ENCODE data around the gene KCTD6.

DNA sequence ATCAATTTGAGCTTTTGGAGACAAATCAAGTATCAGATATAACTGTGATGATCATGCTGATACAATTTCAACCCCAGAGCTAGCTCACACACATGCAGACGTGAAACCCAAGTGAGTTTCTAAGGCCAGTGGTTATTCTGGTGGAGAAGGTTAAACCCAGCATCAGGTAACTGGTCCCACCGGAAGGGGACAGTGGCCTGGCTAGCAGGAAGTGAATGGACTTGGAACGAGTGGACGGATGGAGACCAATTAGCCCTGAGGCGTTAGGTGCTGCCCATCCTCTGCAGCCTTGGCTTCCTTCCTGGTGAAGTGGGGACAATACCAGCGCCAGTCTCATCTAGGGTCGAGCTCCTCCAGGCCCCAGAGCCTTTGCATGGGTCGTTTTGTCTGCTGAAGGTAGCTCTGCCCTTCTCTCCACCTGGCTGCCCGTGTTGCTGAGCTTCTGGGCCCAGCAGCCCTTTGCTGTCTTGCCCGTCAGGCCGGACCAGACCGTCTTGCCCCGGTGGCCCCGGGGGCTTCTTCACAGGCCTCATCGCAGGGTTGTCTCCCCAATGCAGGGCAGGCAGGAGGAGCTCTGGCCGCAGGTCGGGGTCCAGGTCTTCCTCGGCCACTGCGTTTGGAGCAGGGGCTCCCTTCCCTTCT is 915 bp upstream of the KCTD6 start:
- TF ChIP-seq, protein P1, sequence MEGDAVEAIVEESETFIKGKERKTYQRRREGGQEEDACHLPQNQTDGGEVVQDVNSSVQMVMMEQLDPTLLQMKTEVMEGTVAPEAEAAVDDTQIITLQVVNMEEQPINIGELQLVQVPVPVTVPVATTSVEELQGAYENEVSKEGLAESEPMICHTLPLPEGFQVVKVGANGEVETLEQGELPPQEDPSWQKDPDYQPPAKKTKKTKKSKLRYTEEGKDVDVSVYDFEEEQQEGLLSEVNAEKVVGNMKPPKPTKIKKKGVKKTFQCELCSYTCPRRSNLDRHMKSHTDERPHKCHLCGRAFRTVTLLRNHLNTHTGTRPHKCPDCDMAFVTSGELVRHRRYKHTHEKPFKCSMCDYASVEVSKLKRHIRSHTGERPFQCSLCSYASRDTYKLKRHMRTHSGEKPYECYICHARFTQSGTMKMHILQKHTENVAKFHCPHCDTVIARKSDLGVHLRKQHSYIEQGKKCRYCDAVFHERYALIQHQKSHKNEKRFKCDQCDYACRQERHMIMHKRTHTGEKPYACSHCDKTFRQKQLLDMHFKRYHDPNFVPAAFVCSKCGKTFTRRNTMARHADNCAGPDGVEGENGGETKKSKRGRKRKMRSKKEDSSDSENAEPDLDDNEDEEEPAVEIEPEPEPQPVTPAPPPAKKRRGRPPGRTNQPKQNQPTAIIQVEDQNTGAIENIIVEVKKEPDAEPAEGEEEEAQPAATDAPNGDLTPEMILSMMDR (conservative IDR thresholded peaks at IDR 0.05; ENCODE audit: low read depth, low read length): no peak
- no peak for TF ChIP-seq EZH2 (IDR thresholded peaks at IDR 0.05; ENCODE audit: borderline replicate concordance, low read depth, low read length, poor library complexity, severe bottlenecking)

Data from A673 (cell line).